H1 (cell line): Measurements from ENCODE around the gene PIGBOS1. TPM values are rescaled to one million over a fixed set of nuclear protein-coding genes. Genes with fewer than 3 reads are reported as not detected.

Source experiments
- CTCF ChIA-PET: fragments of 300-600 bp; sonication (Branson Sonifier 250); formaldehyde crosslinking; loops from one replicate; lab custom pipeline; 2021; ENCODE audit not compliant: partially characterized antibody; lab: Charles Lee
- POLR2A ChIA-PET: fragments of 300-600 bp; sonication (Branson Sonifier 250); formaldehyde crosslinking; loops from one replicate; lab custom pipeline; 2021; ENCODE audit warnings: inconsistent platforms; ENCODE audit not compliant: partially characterized antibody; lab: Charles Lee
- DNase-seq, 2 experiments: peaks; one replicate each; pipeline versions ENCODE4 v3.0.0 to v3.0.0-alpha.2; 2010 to 2022; ENCODE audit warnings: low spot score in 2 of 2, low read depth in 1 of 2, mixed read lengths in 1 of 2
- FAIRE-seq: peaks from 2 replicates; lab custom pipeline; 2011; peaks lifted over from hg19 to GRCh38; lab: Jason Lieb, UNC
- H2AFZ ChIP-seq: 2 replicates; pipeline ENCODE4 v1.8.1; 2012; ENCODE audit warnings: low read length, inconsistent platforms
- H2AK5ac ChIP-seq: 2 replicates; pipeline ENCODE4 v1.6.1; 2013; ENCODE audit warnings: low read depth, low read length
- H2BK120ac ChIP-seq: replicated peaks from 2 replicates; pipeline ENCODE3; 2013; ENCODE audit warnings: low read depth, low read length, inconsistent platforms
- H2BK12ac ChIP-seq: 2 replicates; pipeline ENCODE4 v1.6.1; 2013; ENCODE audit warnings: low read depth, low read length
- H2BK15ac ChIP-seq: 2 replicates; pipeline ENCODE4 v1.6.1; 2013; ENCODE audit warnings: low read length
- H2BK20ac ChIP-seq: 2 replicates; pipeline ENCODE4 v1.6.1; 2013; ENCODE audit warnings: low read length
- H2BK5ac ChIP-seq: 2 replicates; pipeline ENCODE4 v1.6.1; 2013; ENCODE audit warnings: low read depth, low read length
- H3K14ac ChIP-seq: 2 replicates; pipeline ENCODE4 v1.6.1; 2013; ENCODE audit warnings: inconsistent platforms; ENCODE audit not compliant: insufficient read length
- H3K18ac ChIP-seq: 2 replicates; pipeline ENCODE4 v1.6.1; 2013; ENCODE audit warnings: low read length; ENCODE audit errors: extremely low read depth
- H3K23ac ChIP-seq: 2 replicates; pipeline ENCODE4 v1.6.1; 2013; ENCODE audit warnings: inconsistent platforms; ENCODE audit not compliant: insufficient read length
- H3K23me2 ChIP-seq: 2 replicates; pipeline ENCODE4 v1.6.1; 2013; ENCODE audit warnings: low read depth, low read length
- H3K27ac ChIP-seq: 2 replicates; pipeline ENCODE4 v1.6.1; 2011; ENCODE audit warnings: low read depth, low read length, inconsistent platforms
- H3K27me3 ChIP-seq, 4 experiments: replicated peaks in 1 of 4; 1 replicate in 1 of 4; 2 replicates in 3 of 4; pipeline versions ENCODE4 v1.6.1 to v1.8.1; 2011 to 2013; ENCODE audit warnings: low read length in 3 of 4, mild to moderate bottlenecking in 3 of 4, inconsistent platforms in 2 of 4, mixed read lengths in 2 of 4, moderate library complexity in 1 of 4; ENCODE audit not compliant: control insufficient read depth in 3 of 4, insufficient read depth in 3 of 4; ENCODE audit errors: extremely low read depth in 1 of 4
- H3K36me3 ChIP-seq, 4 experiments: 2 replicates each; pipeline versions ENCODE4 v1.6.1 to v1.8.1; 2011 to 2013; ENCODE audit warnings: mild to moderate bottlenecking in 4 of 4, low read length in 3 of 4, moderate library complexity in 2 of 4, control low read depth in 1 of 4, inconsistent platforms in 1 of 4; ENCODE audit not compliant: insufficient read depth in 4 of 4, control insufficient read depth in 2 of 4
- H3K4ac ChIP-seq: replicated peaks from 2 replicates; pipeline ENCODE3; 2013; ENCODE audit warnings: low read length, low read depth, mixed read lengths, inconsistent platforms; ENCODE audit not compliant: insufficient read length
- H3K4me1 ChIP-seq, 4 experiments: replicated peaks in 1 of 4; 1 replicate in 1 of 4; 2 replicates in 3 of 4; pipeline versions ENCODE4 v1.6.1 to v1.8.1; 2011 to 2013; ENCODE audit warnings: low read length in 3 of 4, inconsistent platforms in 2 of 4, mixed read lengths in 1 of 4; ENCODE audit not compliant: insufficient read depth in 4 of 4, control insufficient read depth in 3 of 4
- H3K4me2 ChIP-seq, 2 experiments: 2 replicates each; pipeline versions ENCODE4 v1.6.1 to v1.8.1; 2011 to 2013; ENCODE audit warnings: low read depth in 2 of 2, low read length in 2 of 2, control low read depth in 1 of 2, inconsistent platforms in 1 of 2, mild to moderate bottlenecking in 1 of 2; ENCODE audit not compliant: insufficient read depth in 1 of 2
- H3K4me3 ChIP-seq, 4 experiments: fragments of 200-600, 300-600 bp in 1 of 4; sonication (generic), shearing (Covaris generic), sonication (Bioruptor Twin) in 1 of 4; 2 replicates each; pipeline versions ENCODE4 v1.5.1 to v1.8.1; 2011 to 2016; ENCODE audit warnings: low read length in 4 of 4, low read depth in 3 of 4, control low read depth in 2 of 4, inconsistent platforms in 2 of 4, mild to moderate bottlenecking in 2 of 4, mixed read lengths in 1 of 4, moderate library complexity in 1 of 4; ENCODE audit not compliant: insufficient read depth in 2 of 4; ENCODE audit errors: extremely low read depth in 1 of 4
- H3K56ac ChIP-seq: replicated peaks from 2 replicates; pipeline ENCODE3; 2013; ENCODE audit warnings: low read depth, mild to moderate bottlenecking, mixed read lengths, low read length, inconsistent platforms; ENCODE audit not compliant: insufficient read length
- H3K79me1 ChIP-seq: 2 replicates; pipeline ENCODE4 v1.6.1; 2013; ENCODE audit warnings: low read depth, low read length, control low read depth
- H3K79me2 ChIP-seq, 2 experiments: 2 replicates each; pipeline versions ENCODE4 v1.6.1 to v1.8.1; 2012 to 2013; ENCODE audit warnings: low read length in 2 of 2, mild to moderate bottlenecking in 2 of 2, inconsistent platforms in 1 of 2; ENCODE audit not compliant: insufficient read depth in 2 of 2, control insufficient read depth in 1 of 2
- H3K9ac ChIP-seq, 4 experiments: replicated peaks in 1 of 4; 1 replicate in 1 of 4; 2 replicates in 3 of 4; pipeline versions ENCODE4 v1.6.1 to v1.8.1; 2011 to 2013; ENCODE audit warnings: low read depth in 3 of 4, low read length in 3 of 4, control low read depth in 2 of 4, mild to moderate bottlenecking in 2 of 4, moderate library complexity in 2 of 4, inconsistent platforms in 1 of 4; ENCODE audit errors: extremely low read depth in 1 of 4
- H3K9me3 ChIP-seq, 2 experiments: 2 replicates each; pipeline versions ENCODE4 v1.6.1 to v1.8.1; 2012 to 2013; ENCODE audit warnings: mild to moderate bottlenecking in 2 of 2, moderate library complexity in 2 of 2, control low read depth in 1 of 2, inconsistent platforms in 1 of 2, low read depth in 1 of 2, low read length in 1 of 2, mixed read lengths in 1 of 2; ENCODE audit not compliant: insufficient read depth in 2 of 2
- H4K20me1 ChIP-seq, 2 experiments: replicated peaks in 1 of 2; 2 replicates each; pipeline versions ENCODE3 to v1.8.1; 2011 to 2013; ENCODE audit warnings: inconsistent platforms in 2 of 2, low read length in 2 of 2, mild to moderate bottlenecking in 1 of 2; ENCODE audit not compliant: insufficient read depth in 2 of 2, control insufficient read depth in 1 of 2
- H4K5ac ChIP-seq: 2 replicates; pipeline ENCODE4 v1.6.1; 2013; ENCODE audit warnings: low read length, low read depth, mixed read lengths, inconsistent platforms; ENCODE audit not compliant: insufficient read length
- H4K8ac ChIP-seq: 2 replicates; pipeline ENCODE4 v1.8.0; 2013; ENCODE audit warnings: mild to moderate bottlenecking, moderate library complexity, low read length, inconsistent platforms; ENCODE audit not compliant: insufficient read depth; ENCODE audit errors: extremely low read depth
- H4K91ac ChIP-seq: replicated peaks from 2 replicates; pipeline ENCODE3; 2013; ENCODE audit warnings: low read length, mixed read lengths, inconsistent platforms; ENCODE audit not compliant: insufficient read length
- CBX8 ChIP-seq: fragments of 300-800, 300-1000 bp; sonication (generic); IDR thresholded peaks from 2 replicates; pipeline ENCODE4 v1.7.1; 2016; ENCODE audit warnings: low read depth, low read length, borderline replicate concordance
- CHD2 ChIP-seq: IDR thresholded peaks from 2 replicates; pipeline ENCODE4 v1.6.1; 2012; ENCODE audit warnings: low read length, improper control_type of control experiment
- RAD21 ChIP-seq, 2 experiments: IDR thresholded peaks in 1 of 2; conservative IDR thresholded peaks in 1 of 2; 2 replicates each; pipeline ENCODE4 v1.6.1; 2011; ENCODE audit warnings: low read depth in 2 of 2, low read length in 2 of 2, improper control_type of control experiment in 1 of 2, inconsistent platforms in 1 of 2, mild to moderate bottlenecking in 1 of 2, moderate library complexity in 1 of 2
- SP1 ChIP-seq: IDR thresholded peaks from 2 replicates; pipeline ENCODE4 v1.6.1; 2011; ENCODE audit warnings: low read depth, low read length
- WGBS, 2 experiments: shearing (Covaris generic) in 1 of 2; methylation state at CpG; one replicate each; pipeline versions ENCODE4 v1.1.6 to v1.1.7; 2013 to 2015; ENCODE audit warnings: low lambda C conversion rate in 2 of 2, mixed read lengths in 2 of 2, inconsistent platforms in 1 of 2, low coverage in 1 of 2, missing lambda C conversion rate in 1 of 2; ENCODE audit not compliant: insufficient replicate concordance in 2 of 2, insufficient coverage in 1 of 2, insufficient read length in 1 of 2; ENCODE audit errors: extremely low coverage in 1 of 2, missing lambda C conversion rate in 1 of 2; 5-methylcytosine and 5-hydroxymethylcytosine counted together
- polyA plus RNA-seq, 7 experiments: library from polyadenylated mRNA; depleted of rRNA in 3 of 7; stranded (reverse) in 5 of 7; unstranded in 2 of 7; fragments of >200 nt in 5 of 7; fragments of 200-250 nt in 2 of 7; gene quantifications; 1 replicate in 5 of 7; 2 replicates in 1 of 7; 4 replicates in 1 of 7; pipeline versions ENCODE4 v1.2.1 to v1.2.3, GENCODE V29; 2011 to 2013; ENCODE audit warnings: missing spikeins in 2 of 7, mixed read lengths in 2 of 7
- total RNA-seq: library from RNA; stranded (reverse); fragmentation: NEBNext Ultra II Directional; extraction: Animal tissue kit (Norgen Biotek cat#: 25700); gene quantifications from 2 replicates; pipeline ENCODE4 v1.2.1, GENCODE V29; 2021

The PIGBOS1 gene
- total and polyA plus RNA-seq, 2 of the 8 experiments (the other 6 are each of a cell fraction or from before 2014, with no cell fraction given): 7.8 to 16.7 TPM

- H3K27ac ChIP-seq: no peak overlapping the region
- H3K23ac ChIP-seq: no peak overlapping the region
- 77% methylated on average over 2 of the region's 2 CpGs; no CpG with 5 or more reads in 1 of the 2 experiments for WGBS, 2 experiments
- no peaks in the 10 kb centered on the region for H4K20me1 ChIP-seq
- no peak overlapping the region for H3K56ac ChIP-seq
- no peak overlapping the region for H3K14ac ChIP-seq
- H4K91ac ChIP-seq: no peak overlapping the region
- H3K36me3 ChIP-seq: no peaks in the 10 kb centered on the region
- no peaks in the 10 kb centered on the region for H3K27me3 ChIP-seq
- no peaks in the 10 kb centered on the region for H3K79me1 ChIP-seq
- H3K4me1 ChIP-seq: peaks cover 0 to 2% (median 1%) of the 10 kb centered on the region in 4 experiments; a peak in 3 of 7 replicates
- CTCF ChIA-PET: interaction anchor here (1.8 kb wide), 1 partner anchor 10 kb away, joined by 7 read pairs; no protein-coding TSS in a partner anchor
- no peak overlapping the region for H2BK20ac ChIP-seq
- TF ChIP-seq SP1 (no peak), RAD21 (IDR thresholded peaks at IDR 0.05 in 1 of 2, conservative IDR thresholded peaks at IDR 0.05 in 1 of 2; ENCODE audit: low read depth in 2 of 2, low read length in 2 of 2) (no peak), CHD2 (no peak), CBX8 (no peak)
- no peak overlapping the region for H3K18ac ChIP-seq
- POLR2A ChIA-PET: interaction anchor here (0.6 to 1.6 kb wide), 3 partner anchors 19 to 285 kb away, joined by 3 read pairs; no protein-coding TSS in a partner anchor
- DNase-seq (no peak), FAIRE-seq (no peak)
- H2AK5ac ChIP-seq: no peak overlapping the region
- H2BK5ac ChIP-seq: no peak overlapping the region
- no peaks in the 10 kb centered on the region for H3K9me3 ChIP-seq
- H4K5ac ChIP-seq: no peak overlapping the region
- no peak overlapping the region for H2AFZ ChIP-seq
- no peak overlapping the region for H2BK120ac ChIP-seq
- no peak overlapping the region for H2BK12ac ChIP-seq
- no peak overlapping the region for H2BK15ac ChIP-seq
- H3K4ac ChIP-seq: no peak overlapping the region
- no peaks in the 10 kb centered on the region for H3K23me2 ChIP-seq
- H3K79me2 ChIP-seq: no peaks in the 10 kb centered on the region
- H4K8ac ChIP-seq: no peak overlapping the region
- H3K9ac ChIP-seq: no peak overlapping the region
- no peak overlapping the region for H3K4me3 ChIP-seq
- no peak overlapping the region for H3K4me2 ChIP-seq
Observed at GRCh38 chr15:55357774-55358173, 38.9 kb upstream of the PIGBOS1 start.
